SHP77 (cell line): ENCODE data around the gene SESN2.

Experiments used
- DNase-seq, 2 experiments: peaks; one replicate each; lab custom pipeline; 2025; lab: John Stamatoyannopoulos, UW

Gene SESN2

GRCh38 chr1:28249866-28250295, 9.4 kb upstream of the SESN2 start:
- no peak for DNase-seq

- DNase-seq: no peak
Measured at GRCh38 chr1:28256197-28256827, 3.0 kb upstream of the SESN2 start.

DNA sequence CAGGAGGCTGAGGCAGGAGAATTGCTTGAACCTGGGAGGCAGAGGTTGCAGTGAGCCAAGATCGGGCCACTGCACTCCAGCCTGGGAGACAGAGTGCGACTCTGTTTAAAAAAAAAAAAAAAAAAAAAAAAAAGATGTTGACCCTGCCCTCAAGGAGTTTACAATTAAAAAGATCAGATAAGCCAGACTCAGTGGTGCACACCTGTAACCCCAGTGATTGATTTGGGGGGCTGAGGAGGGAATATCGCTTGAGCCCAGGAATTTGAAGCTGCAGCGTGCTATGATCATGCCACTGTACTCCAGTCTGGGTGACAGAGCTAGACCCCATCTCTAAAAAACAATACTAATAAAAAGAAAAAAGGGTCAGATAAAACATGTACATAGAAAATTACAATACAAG, 1.6 kb upstream of the SESN2 start:
- no peak for DNase-seq

DNA sequence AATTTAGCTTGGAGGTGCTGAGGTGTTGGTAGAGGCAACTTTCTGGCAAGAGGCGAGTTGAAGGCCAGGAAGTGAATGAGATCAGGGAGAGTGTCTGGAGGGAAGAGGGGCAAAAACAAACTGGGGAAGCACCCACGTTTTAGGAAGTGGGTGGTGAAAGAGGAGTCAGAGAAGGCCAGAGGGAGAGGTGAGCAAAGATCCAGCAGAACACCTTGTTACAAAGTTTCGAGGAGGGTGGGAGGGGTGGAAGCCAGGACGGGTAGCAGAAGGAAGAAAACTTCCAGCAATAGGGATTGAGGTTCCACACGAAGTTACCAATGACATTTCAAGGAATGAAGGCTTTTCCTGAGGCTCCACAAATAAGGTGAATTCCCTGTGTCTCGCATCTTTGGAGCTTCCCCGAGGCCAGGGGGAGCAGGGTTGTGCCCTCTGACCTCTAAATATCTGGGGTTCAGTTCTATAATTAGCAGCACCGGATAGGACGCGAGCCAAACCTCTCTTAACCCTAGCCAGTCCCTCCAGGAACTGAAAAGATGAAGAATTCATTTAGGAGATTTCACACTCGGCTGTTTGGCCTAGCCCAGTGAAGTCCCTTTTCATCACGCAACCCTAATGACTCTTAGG, 578 bp upstream of the SESN2 start:
- no peak for DNase-seq

DNA sequence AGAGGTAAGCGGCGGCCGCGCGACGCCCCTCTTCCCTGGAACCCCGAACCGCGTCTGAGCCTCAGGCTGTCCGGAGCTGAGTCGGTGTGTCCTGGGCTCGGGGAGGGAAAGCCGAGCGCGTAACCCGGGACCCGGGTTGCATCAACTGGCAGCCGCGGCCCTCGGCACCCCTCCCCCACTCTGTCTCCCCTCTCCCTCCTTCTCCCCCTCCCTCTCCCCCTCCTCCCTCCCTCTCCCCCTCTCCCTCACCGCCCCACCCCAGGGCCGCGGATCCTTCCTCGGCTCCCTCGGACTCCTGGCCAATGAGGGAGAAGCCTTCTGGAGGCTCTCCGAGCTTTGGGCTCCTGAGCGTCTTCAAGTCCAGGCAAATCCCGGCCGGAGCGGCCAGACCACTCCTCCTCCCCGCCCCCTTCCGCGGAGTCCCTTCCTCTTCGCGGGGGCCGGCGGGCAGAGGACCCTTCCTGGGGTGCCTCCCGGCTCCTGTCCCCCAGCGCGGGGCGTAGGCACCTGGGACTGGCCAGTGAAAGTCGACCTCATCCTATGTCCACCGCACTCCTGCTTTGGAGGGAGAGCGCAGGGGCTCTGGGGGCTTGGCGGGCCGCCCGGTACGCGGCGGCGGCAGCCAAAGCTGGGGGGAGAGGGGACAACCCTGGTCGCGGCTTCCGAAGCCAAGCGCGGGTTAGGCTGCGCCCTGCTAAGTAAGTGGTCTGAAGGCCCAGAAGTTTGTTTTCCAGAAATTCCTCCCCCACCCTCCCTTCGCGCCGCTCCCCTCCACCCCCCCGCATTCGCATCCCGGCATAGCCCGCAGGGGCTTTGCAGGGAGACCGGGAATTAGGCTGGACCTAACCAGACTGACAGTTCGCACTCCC, 850 bp downstream of the SESN2 start:
- peak; percentile 7 to 13 for DNase-seq

DNA sequence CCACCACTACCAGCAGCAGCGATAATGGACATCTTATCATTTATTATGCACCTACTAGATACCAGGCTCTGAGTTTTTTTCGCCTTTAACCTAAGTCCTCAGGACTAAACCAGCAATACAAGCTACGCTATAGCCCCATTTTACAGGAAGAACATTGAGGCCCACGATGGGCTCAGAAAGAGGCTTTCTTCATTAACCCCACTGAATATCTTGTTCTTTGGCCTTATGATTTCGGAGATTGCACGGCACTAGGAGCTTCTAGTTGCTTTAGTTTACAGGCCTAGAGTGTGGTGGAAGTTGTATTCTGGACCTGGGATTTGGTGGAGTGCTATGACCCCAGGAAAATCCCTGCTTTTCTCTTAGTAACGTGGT, 1.5 kb downstream of the SESN2 start:
- no peak for DNase-seq

DNA sequence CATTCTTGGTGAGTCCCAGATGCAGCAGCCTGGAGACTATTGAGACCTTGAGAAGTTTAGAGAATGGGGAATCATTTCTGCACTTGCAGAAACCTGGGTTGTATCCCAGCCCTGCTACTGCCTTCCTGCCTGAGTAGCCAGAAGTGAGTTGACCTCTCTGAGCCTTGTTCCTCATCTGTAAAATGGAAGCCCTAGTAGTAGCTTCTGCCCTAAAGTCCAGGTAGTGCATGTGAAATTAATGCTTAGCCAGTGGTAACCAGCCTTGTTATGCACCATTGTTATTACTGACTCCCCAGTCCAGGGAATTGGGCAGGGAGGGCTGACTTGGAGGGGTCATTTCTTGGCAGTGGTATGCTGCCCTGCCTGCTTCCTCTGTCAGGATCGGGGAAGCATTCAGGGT, 5.6 kb downstream of the SESN2 start:
- DNase-seq: no peak

DNA sequence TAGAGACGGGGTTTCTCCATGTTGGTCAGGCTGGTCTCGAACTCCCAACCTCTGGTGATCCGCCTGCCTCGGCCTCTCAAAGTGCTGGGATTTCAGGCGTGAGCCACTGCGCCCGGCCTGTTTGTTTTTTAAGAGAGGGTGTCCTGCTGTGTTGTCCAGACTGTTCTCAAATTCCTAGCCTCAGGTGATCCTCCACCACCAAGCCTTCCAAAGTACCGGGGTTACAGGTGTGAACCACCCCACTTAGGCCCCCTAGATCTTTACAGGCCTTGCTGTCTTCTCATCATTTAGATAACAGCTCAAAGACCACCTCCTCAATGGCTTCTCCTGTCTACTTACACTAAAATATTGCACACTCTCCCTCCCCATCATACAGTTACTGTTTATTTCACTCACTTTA, 6.3 kb downstream of the SESN2 start:
- no peak for DNase-seq

DNA sequence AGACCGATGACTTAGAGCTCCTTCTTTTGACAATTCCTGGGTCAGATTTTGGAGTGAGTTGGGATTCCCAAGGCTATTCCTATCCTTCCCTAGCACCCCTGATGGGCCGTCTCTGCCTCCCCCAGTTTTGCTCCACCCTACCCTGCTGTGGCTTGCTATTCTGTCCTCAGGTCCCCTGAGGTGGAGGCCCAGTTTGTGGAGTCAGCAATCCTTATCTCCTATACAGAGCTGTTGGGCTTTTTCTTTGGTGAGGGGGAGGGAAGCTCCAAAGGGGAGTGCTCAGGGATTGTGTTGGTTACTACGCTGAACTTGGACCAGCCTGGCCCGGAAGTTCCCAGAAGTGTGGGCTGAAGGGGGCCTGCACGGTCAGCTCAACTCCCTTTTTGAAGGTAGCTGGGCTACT, 7.6 kb downstream of the SESN2 start:
- no peak for DNase-seq

DNA sequence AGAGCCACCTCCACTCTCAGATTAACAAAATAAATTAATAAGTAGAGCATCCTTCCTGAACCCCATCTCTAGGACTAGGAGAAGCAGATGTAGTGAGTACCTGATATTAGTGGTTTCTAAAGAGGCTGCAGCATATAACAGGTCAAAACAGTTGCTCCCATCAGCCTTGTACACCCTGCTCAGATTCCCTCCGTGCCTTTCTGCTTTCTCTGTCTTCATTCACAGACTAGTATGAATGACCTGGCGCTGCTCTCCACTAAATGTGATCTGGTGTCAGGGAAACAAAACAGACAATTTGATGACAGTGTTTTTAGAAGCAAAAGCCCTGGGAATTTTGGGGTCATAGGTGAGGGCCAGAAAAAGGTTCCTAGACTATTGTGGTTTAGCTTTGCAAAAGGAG, 8.3 kb downstream of the SESN2 start:
- no peak for DNase-seq

DNA sequence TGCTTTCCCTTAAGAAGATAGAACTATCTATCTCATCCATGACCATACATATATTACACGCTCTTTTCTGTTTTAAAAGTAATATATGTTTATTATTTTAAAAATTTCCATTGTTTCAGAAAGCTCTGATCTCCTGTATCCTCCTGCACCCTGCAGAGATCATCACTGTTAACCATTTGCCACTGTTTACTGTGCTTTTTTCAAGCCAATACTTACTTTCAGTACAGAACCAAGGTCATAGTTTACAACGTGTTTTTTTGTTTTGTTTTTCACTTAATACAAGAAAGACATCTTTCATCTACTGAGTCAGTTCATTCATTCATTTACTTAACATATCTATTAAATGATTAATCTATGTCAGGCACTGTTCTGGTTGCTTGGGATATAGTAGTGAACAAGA, 10.2 kb downstream of the SESN2 start:
- no peak for DNase-seq

- no peak for DNase-seq
Measured at GRCh38 chr1:28272215-28272852, 13.0 kb downstream of the SESN2 start.

DNA sequence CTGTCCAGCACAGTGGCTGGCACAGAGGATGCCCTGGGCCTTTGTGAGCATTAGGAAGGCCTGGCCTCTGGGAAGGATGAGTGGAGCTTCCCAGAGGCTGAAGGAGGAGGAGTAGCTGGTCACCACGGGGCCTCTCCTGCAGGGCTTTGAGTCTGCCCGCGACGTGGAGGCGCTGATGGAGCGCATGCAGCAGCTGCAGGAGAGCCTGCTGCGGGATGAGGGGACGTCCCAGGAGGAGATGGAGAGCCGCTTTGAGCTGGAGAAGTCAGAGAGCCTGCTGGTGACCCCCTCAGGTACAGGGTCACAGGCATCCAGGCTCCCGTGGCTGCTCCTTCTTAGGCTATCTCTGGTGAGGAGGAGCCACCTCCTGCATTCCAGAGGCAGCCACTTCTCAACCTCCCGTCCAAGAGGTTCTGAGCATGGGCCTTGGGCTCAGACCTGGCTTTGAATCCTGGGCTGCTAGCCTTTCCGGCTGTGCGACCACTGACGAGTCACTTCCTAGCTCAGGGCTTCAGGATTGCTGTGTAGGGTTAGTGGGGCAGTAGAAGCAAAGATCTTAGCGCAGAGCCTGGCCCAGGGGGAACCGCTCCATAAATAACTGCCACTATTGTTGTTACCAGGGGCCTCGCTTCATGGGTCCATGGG, 14.0 kb downstream of the SESN2 start:
- DNase-seq: no peak

DNA sequence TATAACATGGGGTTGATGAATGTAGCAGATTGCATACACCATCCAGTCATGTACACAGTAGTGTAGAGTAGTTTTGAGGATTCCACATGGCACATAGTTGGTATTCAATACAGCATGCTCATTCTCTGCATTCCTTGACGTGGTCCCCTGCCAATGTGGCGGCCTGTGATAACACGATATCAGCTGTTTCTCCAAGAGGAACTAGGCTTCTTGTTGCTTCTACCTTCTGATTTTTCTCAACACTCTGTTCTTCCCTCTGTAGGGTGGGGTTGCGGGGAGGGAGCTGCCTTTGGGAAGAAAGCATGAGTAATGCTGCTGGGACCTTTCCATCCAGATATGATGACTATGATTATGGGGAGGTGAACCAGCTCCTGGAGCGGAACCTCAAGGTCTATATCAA, 19.4 kb downstream of the SESN2 start:
- DNase-seq: no peak

DNA sequence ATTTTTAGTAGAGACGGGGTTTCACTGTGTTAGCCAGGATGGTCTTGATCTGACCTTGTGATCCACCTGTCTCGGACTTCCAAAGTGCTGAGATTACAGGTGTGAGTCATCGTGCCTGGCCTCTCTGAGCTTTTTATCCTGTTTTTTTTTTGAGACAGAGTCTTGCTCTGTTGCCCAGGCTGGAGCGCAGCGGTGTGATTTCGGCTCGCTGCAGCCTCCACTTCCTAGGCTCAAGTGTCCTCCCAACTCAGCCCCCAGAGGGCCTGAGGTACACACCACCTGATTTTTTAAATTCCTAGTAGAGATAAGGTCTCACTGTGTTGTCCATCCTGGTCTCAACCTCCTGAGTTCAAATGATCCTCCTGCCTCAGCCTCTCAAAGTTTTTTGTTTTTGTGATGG, 20.4 kb downstream of the SESN2 start:
- no peak for DNase-seq

DNA sequence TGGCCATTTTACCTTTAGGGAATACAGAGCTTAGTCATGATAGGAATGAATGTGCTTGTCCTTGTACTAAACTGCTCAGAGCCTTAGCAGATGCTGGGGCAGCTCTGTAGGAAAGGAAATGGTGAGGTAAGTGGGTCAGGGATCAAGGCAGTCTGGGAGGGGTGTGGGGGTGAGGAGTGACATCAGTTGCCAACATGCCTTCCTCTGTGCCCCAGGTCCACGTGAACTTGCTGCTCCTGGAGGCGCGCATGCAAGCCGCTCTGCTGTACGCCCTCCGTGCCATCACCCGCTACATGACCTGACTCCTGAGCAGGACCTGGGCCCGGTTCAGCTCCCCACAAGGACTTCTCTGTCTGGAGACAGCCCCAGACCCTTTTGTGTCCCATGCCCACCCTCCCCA, 21.2 kb downstream of the SESN2 start:
- DNase-seq: no peak

- no peak for DNase-seq
Measured at GRCh38 chr1:28280977-28281381, 21.7 kb downstream of the SESN2 start.

- no peak for DNase-seq
Measured at GRCh38 chr1:28281608-28282425, 22.5 kb downstream of the SESN2 start.

DNA sequence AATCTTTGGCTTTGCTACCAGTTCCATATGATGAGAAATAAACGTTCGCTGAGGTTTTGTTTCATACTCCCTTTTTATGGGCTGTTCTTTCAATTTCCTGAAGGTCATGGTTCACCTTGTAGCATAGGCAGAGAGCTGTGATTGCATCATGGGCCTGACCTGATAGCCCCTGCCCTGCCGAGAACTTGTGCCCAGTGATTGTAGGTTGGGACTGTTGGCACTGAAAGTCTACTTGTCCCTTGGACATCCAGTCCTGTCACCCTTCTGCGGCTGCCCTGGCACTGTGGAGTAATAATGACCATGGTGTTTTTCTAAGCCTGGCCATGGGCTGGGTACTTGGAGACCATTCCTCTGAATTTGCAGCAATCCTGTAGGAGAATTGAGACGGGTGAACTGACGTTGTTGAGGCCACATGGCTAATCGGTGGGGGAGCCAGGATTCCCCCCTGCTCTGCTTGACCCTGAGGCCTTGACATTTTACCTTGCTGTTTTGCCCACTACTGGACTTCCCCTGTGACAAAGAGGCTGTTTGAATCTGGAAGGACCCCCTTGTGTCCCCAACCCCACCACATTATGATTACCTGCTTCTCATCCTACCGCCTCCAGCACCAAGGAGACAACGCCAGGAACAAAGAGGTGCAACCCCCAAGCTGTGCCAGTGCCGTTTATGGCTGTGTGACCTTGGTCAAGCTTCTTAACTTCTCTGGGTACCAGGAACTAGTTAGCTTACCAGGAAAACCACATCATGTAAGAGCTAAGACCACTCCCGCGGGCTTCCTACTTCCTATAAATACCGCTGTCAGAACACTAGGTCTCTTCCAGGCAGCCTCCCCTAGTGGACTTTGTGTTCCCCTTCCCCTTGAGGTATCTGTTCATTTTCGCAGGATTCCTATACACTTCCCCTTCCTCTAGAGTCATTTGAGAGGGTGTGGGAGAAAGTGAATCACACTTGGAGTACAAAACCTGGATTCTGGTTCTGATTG, 23.4 kb downstream of the SESN2 start:
- DNase-seq: no peak

DNA sequence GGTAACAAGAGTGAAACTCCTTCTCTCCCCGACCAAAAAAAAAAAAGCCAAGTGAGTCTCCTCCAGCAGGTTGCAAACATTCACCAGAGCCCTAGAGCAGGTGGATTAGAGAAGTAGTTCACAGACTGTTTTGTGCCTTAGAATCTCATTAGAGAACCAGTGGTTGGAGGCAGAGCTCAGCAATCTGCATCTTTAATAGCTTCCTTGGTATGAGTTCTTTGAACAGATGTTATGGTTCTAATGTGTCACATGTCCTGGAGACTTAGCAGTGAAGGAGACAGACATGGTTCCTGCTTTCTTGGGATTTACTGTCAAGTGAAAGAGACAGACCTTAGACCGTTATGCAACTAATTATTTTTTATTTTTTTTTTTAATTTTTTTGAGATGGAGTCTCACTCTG, 26.8 kb downstream of the SESN2 start:
- DNase-seq: no peak
